Fibroblast of skin of back (primary cell): ENCODE data around the gene CMA1.
A peak's percentile ranks its signal among the peaks of the same experiment; 100 is the strongest.

Experiments used
- DNase-seq: peaks from one replicate; pipeline ENCODE4 v3.0.0-alpha.2; 2013

CMA1 gene

DNA sequence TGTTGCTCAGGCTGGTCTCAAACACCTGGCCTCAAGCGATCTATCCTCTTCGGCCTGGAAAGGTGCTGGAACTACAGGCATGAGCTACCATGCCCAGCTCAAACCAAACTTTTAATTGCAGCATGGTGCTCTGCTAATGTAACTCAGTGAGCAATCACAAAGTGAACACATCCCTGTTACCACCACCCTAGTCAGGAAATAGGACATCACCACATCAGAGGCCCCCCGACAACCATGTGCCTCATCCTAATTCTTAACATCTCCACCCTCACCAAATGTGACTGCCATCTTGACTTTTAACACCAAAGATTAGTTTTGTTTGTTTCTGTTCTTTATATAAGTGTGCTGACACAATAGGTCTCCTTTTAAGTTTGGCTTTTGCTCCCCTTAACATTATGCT is 42.7 kb downstream of the CMA1 start:
- no peak for DNase-seq

DNA sequence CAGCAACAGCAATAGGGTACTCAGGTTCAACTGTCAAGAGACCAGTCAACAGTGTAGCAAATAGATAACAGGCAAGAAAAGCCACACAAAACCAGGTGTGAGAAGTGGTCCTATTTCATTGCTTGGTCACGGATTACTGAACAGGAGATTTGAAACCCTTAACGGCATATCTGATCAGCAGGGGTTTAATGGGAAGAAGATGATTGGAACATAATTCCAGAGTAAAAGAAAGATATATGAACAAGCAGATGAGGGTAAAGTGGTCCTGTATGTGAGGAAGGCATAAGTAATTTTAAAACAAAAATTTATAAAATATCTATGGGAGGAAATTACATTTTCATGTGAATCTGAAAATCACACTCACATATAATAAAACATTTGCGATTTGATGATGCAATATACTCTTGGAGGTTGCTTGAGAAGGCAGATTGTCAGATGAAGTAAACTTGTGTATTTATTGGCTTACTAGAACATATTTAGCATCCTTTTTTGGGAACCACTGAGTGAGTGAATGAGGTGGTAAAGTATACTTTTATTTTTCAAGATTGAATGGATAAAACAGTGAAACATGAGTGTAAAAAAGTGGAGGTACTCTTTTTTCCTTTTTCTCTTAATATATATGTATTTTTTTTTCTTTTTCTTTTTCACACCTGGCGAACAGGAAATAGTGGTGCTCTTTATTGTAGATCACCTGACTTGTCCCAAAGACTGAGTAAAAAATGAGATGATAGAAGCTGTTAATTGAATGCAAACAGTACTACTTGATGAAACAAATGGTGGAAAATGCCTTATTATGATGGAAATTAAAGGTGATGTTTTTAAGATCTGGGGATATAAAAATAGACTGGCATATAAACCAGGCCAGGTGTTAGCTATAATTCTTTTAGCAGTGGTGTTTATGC is 43.9 kb downstream of the CMA1 start:
- DNase-seq: no peak

DNA sequence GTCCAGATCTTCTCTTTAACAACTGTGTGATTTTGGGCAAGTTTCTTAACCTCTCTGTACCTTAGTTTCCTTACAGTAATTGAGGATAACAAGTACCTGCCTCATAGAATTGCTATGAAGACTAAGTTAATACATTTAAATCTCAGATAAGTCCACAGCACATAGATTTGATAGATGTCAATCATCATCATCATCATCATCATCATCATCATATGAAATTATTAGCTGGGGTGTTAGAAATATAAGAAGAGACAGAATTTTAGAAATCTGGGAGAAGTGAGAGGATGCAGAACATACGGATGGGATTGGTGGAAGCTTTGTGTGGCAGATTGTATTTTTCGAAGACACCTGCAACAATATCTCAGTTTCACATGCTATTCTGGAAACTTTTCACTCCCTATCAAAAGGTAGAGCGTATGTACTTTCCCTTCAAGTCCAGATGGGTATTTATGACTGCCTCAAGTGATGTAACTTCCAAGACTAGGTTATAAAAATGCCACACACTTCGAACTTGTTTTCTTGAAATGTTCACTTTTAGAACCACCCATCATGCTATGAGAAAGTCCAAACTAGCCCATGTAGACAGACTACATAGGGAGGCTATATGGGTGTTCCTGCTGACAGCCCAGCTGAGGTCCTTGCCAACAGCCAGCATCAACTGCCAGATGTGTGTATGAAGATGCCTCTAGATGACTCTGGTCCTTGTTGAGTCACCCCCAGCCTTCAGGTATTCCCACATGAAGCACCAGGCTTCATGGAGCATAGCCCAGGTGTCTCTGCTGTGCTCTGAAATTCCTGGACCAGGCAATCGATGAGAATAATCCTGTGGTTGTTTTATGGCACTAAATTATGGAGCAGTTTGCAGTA is 44.8 kb downstream of the CMA1 start:
- DNase-seq: no peak

DNA sequence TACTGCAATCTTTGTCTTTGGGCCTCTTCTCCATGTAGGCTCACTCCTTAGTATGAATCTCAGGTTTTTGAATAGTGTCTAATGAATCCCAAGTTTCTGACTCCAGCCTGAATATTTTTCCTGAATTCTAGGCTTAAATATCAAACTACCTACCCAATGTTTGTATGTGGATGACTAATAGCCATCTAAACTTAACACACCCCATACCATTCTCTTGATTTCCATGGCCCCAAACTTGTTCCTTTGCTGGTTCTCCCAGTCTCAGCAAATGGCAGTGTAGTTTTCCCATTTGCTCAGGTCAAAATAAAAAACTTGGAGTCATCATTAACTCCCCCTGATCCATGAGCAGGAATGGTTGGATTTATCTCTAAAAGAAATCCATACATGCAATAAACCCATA is 46.7 kb downstream of the CMA1 start:
- peak; percentile 9 for DNase-seq

DNA sequence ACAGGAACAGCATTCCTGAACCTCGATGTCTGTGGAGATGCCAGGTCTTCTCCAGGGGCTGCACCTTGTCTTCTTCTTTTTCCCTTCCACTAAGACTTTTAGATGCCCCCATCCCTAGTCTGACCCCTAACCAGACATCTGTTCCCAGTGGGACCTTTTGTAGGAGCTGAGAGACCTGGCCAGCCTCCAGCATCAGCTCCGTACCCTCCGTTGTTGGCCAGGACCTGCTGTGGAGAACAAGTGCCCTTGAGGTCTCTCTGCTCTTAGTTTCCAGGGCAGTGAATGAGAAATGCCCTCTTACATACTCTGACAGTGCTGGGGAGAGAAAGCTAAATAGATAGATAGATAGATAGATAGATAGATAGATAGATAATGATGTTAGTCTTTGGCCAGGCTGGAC is 48.7 kb downstream of the CMA1 start:
- no peak for DNase-seq

DNA sequence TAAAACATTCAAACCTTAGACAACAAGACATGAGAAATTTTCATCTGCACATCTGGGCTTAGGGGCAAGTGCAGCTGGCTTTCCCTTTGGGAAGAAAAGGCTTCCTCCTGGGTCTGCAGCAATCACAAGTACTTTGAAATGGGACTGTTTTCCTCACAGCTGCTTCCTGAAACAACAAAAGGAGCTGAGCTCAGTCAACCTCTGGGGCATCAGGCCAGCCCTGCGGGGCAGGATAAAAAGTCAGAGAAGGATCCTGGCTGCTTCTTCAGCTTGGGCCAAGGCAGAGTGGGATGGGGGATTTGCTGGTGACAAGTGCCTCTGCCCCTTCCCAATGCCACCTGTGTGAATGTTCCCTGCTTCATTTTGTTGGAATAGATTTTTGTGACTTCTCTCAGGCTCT is 49.3 kb downstream of the CMA1 start:
- DNase-seq: no peak

DNA sequence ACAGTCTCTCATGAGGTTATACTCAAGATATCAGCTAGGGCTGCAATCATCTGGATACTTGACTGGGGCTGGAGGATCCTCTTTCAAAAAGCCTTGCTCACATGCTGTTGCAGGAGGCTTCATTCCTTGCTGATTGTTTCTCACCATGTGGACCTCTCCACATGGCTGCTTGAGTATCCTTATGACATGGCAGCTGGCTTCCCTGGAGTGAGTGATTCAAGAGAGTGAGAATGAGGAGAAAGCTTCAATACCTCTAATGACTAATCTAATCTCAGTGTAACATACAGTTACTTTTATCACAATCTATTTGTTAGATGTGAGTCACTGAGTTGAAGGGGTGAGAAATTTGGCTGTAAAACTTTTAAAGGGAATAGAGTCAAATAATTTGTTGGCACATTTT is 51.1 kb downstream of the CMA1 start:
- DNase-seq: peak; percentile 8
